Kidney (tissue), 14 donors: ENCODE measurements around the gene CARHSP1. TPM values are rescaled to one million over a fixed set of nuclear protein-coding genes. Genes with fewer than 3 reads are reported as not detected.
"Not testable (repeated sequence)": the region's sequence is repeated elsewhere in the genome, so short reads cannot be mapped to it uniquely, and the experiment has no call there.

ENCODE experiments used
- DNase-seq, 5 donors: peaks; one replicate each; pipeline ENCODE4 v3.0.0-alpha.2; 2013 to 2020
- FAIRE-seq: peaks from 2 replicates; lab custom pipeline; 2012; peaks lifted over from hg19 to GRCh38; lab: Jason Lieb, UNC
- H3K27ac ChIP-seq, 2 donors: one replicate each; pipeline ENCODE4 v1.7.0; 2013; ENCODE audit warnings: low read depth in 2 of 2, low read length in 2 of 2, inconsistent platforms in 1 of 2
- H3K27me3 ChIP-seq: one replicate; pipeline ENCODE4 v1.7.1; 2013; ENCODE audit warnings: low read length, inconsistent platforms; ENCODE audit not compliant: control insufficient read depth, insufficient read depth
- H3K36me3 ChIP-seq, 3 donors: one replicate each; pipeline versions ENCODE4 v1.7.0 to v1.7.1; 2013; ENCODE audit warnings: low read length in 3 of 3, control low read depth in 1 of 3, inconsistent platforms in 1 of 3; ENCODE audit not compliant: insufficient read depth in 3 of 3, control insufficient read depth in 2 of 3
- H3K4me1 ChIP-seq, 3 donors: one replicate each; pipeline versions ENCODE4 v1.7.0 to v1.7.1; 2013; ENCODE audit warnings: low read length in 3 of 3, inconsistent platforms in 1 of 3, low read depth in 1 of 3; ENCODE audit not compliant: control insufficient read depth in 2 of 3, insufficient read depth in 2 of 3
- H3K4me3 ChIP-seq, 3 donors: one replicate each; pipeline versions ENCODE4 v1.7.0 to v1.8.1; 2013; ENCODE audit warnings: low read length in 3 of 3, control low read depth in 1 of 3, inconsistent platforms in 1 of 3
- H3K9ac ChIP-seq, 3 donors: one replicate each; pipeline versions ENCODE4 v1.7.0 to v1.7.1; 2013; ENCODE audit warnings: low read length in 3 of 3, control low read depth in 1 of 3, inconsistent platforms in 1 of 3
- H3K9me3 ChIP-seq, 3 donors: one replicate each; pipeline versions ENCODE4 v1.7.0 to v1.7.1; 2013; ENCODE audit warnings: low read length in 3 of 3, control low read depth in 1 of 3, inconsistent platforms in 1 of 3; ENCODE audit not compliant: control insufficient read depth in 2 of 3, insufficient read depth in 1 of 3
- CTCF ChIP-seq: IDR thresholded peaks from 3 replicates; pipeline ENCODE4 v1.5.1; 2012; ENCODE audit warnings: mild to moderate bottlenecking, moderate library complexity, borderline replicate concordance; ENCODE audit not compliant: insufficient read depth; ENCODE audit errors: extremely low read depth
- intact Hi-C: fragments of 100-400 bp; cut with DNase I; formaldehyde crosslinking; loops from one replicate; pipeline ENCODE4 v1.11.1; 2022
- polyA plus RNA-seq: library from polyadenylated mRNA; stranded (reverse); fragments of 350-450 nt; fragmentation: Illumina TruSeq; extraction: RNeasy Lipid Tissue Mini Kit (QIAGEN cat#74804); gene quantifications from one replicate; pipeline ENCODE4 v1.2.3, GENCODE V29; 2014; ENCODE audit warnings: low read depth, low replicate concordance; ENCODE audit not compliant: insufficient read depth
- total RNA-seq: library from RNA; stranded (reverse); fragmentation: NEBNext Ultra II Directional; extraction: Animal tissue kit (Norgen Biotek cat#: 25700); gene quantifications from one replicate; pipeline ENCODE4 v1.2.1, GENCODE V29; 2021
- donor health status: control.
- donor health status: control.
- donor health status: control.
- donor health status: control.
- donor health status: control.
- donor health status: DM: yes; HTN: yes; CAD: no.
- donor health status: Normal renal cell carcinoma (clear cell type).

CARHSP1 gene
- total and polyA plus RNA-seq, 2 donors from 2014 or later = 130 to 134 TPM

GRCh38 chr16:8874388-8874787 lies 5.6 kb upstream of the CARHSP1 start:
- H3K9ac ChIP-seq = no peak overlapping the region
- no peaks in the 10 kb centered on the region for H3K27me3 ChIP-seq
- intact Hi-C loops = no loop called here
- H3K27ac ChIP-seq = no peak overlapping the region
- DNase-seq (no peak), FAIRE-seq (no peak)
- H3K36me3 ChIP-seq = no peaks in the 10 kb centered on the region
- H3K4me1 ChIP-seq = no peaks in the 10 kb centered on the region
- no peak overlapping the region for H3K4me3 ChIP-seq
- no peaks in the 10 kb centered on the region for H3K9me3 ChIP-seq
- no peak for TF ChIP-seq CTCF

- H3K4me1 ChIP-seq, H3K9me3 ChIP-seq, DNase-seq, FAIRE-seq, H3K27ac ChIP-seq, H3K27me3 ChIP-seq, intact Hi-C loops, H3K36me3 ChIP-seq, H3K9ac ChIP-seq, H3K4me3 ChIP-seq: not testable (repeated sequence)
These were observed 5.0 kb upstream of the CARHSP1 start for GRCh38 chr16:8873866-8874195.

- intact Hi-C loops = no loop called here
- FAIRE-seq = no peak
These were observed 4.4 kb upstream of the CARHSP1 start for GRCh38 chr16:8872967-8873865.

More at GRCh38 chr16:8872967-8873865, 4.4 kb upstream of the CARHSP1 start:
- Histone ChIP-seq H3K27me3 (no peaks in the 10 kb centered on the region), H3K36me3 (no peaks in the 10 kb centered on the region), H3K9me3 (no peaks in the 10 kb centered on the region), H3K4me3 (no peak overlapping the region), H3K4me1 (no peaks in the 10 kb centered on the region), H3K9ac (no peak overlapping the region), H3K27ac (no peak overlapping the region)
- TF ChIP-seq CTCF = no peak
- DNase-seq = no peak
